GM10248 (cell line): ENCODE results near the gene FAM111A.
"Not testable (repeated sequence)": the region's sequence is repeated elsewhere in the genome, so short reads cannot be mapped to it uniquely, and the experiment has no call there.

Experiments
- CTCF ChIA-PET: fragments of 300-600 bp; sonication (Branson Sonifier 250); formaldehyde crosslinking; extraction: SDS; loops from one replicate; lab custom pipeline; 2021; ENCODE audit warnings: antibody characterized with exemption; lab: Yijun Ruan, JAX
- POLR2A ChIA-PET: fragments of 350-650 bp; sonication (Branson Sonifier 250); formaldehyde crosslinking; extraction: SDS; loops from one replicate; lab custom pipeline; 2020; ENCODE audit warnings: antibody characterized with exemption; lab: Yijun Ruan, JAX
- DNase-seq: peaks from one replicate; pipeline ENCODE4 v3.0.0; 2012; ENCODE audit errors: extremely low spot score
- CTCF ChIP-seq: IDR thresholded peaks from 2 replicates; pipeline ENCODE4 v1.5.1; 2012; ENCODE audit warnings: mild to moderate bottlenecking, low read depth; ENCODE audit errors: extremely low read depth, missing control alignments, control extremely low read depth

Gene FAM111A

GRCh38 chr11:59142530-59143507 is at the start of gene FAM111A:
Gene FAM111A (plus strand): TSS chr11:59142856. CDS start chr11:59148873, 6,017 bp downstream.
- TF ChIP-seq CTCF, result peak; percentile 70
- peak; percentile 82 for DNase-seq
- POLR2A ChIA-PET, result interaction anchor here (1.4 kb wide), 1 partner anchor 16 kb away, joined by 8 read pairs; no protein-coding TSS in a partner anchor
- CTCF ChIA-PET, result interaction anchor here (1.0 to 7.0 kb wide), 10 partner anchors 8 to 575 kb away, joined by 3 to 37 read pairs (median 4); partner anchors contain the start of gene DTX4

DNA sequence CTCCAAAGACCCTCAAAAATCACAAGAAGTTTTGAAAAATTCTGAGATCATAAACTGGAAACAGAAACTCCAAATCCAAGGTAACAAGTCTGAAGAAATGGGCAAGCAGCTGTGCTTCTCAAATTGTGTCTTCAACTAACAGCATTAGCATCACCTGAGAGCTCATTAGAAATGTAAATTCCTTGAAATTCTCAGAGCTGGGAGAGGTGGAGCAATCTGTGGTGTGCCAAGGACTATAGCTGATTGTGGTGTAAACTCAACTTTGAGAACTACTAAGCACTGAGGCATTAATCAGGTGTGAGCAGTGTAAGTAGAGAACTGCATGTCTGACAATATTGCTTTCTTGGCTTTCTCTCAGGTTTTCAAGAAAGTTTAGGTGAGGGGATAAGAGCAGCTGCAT is 49.1 kb upstream of the FAM111A start:
- CTCF ChIA-PET, result interaction anchor here (1.0 kb wide), 2 partner anchors 15 to 65 kb away, joined by 3 to 4 read pairs; no protein-coding TSS in a partner anchor
- DNase-seq, POLR2A ChIA-PET: not testable (repeated sequence)

GRCh38 chr11:59095225-59095624 is 47.4 kb upstream of the FAM111A start:
- ChIA-PET CTCF (interaction anchor here (1.6 to 3.8 kb wide), 5 partner anchors 41 to 71 kb away, joined by 4 to 24 read pairs (median 5); no protein-coding TSS in a partner anchor), POLR2A (interaction anchor here (0.7 kb wide), 1 partner anchor 12 kb away, joined by 3 read pairs; the partner anchor contains the start of gene FAM111B)
- not testable (repeated sequence) for DNase-seq

GRCh38 chr11:59095972-59096575 is 46.6 kb upstream of the FAM111A start:
- DNase-seq, POLR2A ChIA-PET: not testable (repeated sequence)
- CTCF ChIA-PET, result interaction anchor here (1.0 to 3.8 kb wide), 9 partner anchors 8 to 76 kb away, joined by 3 to 24 read pairs (median 5); partner anchors contain the start of gene DTX4

- CTCF ChIA-PET, result interaction anchor here (0.7 to 3.8 kb wide), 19 partner anchors 9 to 572 kb away, joined by 3 to 24 read pairs (median 4); partner anchors contain the start of genes DTX4 and FAM111B
- POLR2A ChIA-PET, result no interaction called here
- TF ChIP-seq CTCF, result peak; percentile 58
- DNase-seq, result no peak
Observed at GRCh38 chr11:59097113-59097708, 45.4 kb upstream of the FAM111A start.

GRCh38 chr11:59097938-59098337 is 44.7 kb upstream of the FAM111A start:
- DNase-seq, result not testable (repeated sequence)
- POLR2A ChIA-PET, result interaction anchor here (0.5 kb wide), 1 partner anchor 105 kb away, joined by 3 read pairs; no protein-coding TSS in a partner anchor
- CTCF ChIA-PET, result interaction anchor here (0.7 to 3.8 kb wide), 14 partner anchors 9 to 572 kb away, joined by 3 to 24 read pairs (median 4); partner anchors contain the start of gene FAM111B

DNA sequence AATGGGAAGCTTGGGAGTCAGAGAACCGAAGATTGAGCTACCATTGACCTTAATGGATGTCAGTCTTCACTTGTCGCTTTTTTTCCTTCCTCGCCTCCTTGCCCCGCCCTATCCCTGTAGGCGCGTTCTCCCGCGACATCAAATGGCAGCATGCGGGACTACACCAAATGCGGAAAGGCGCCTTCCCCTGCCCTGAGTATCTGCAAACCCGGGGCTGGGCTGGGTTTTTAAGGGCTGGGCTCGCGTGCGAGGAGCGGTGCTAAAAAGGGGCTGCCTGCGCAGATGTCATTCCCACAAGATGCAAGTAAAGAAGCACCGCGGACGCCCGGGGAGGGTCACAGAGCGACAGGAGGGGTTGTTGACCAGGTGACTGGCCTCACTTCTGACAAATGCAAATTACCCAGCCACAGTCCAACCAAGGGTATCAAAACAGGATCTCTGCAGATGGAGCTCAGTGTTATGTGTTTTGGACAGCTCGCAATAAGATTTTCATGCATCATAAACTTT is 40.3 kb upstream of the FAM111A start:
- ChIA-PET POLR2A (no interaction called here), CTCF (interaction anchor here (0.7 to 3.0 kb wide), 16 partner anchors 11 to 526 kb away, joined by 3 to 15 read pairs (median 4); partner anchors contain the start of gene DTX4)
- TF ChIP-seq CTCF, result peak; percentile 72
- peak; percentile 74 for DNase-seq
